Fibroblast of villous mesenchyme (primary cell): ENCODE data around the gene CPLANE1. TPM values are rescaled to one million over a fixed set of nuclear protein-coding genes. Genes with fewer than 3 reads are reported as not detected.
A peak's percentile ranks its signal among the peaks of the same experiment; 100 is the strongest.
"Not testable (repeated sequence)": the region's sequence is repeated elsewhere in the genome, so short reads cannot be mapped to it uniquely, and the experiment has no call there.

Experiments used
- DNase-seq: peaks from one replicate; pipeline ENCODE4 v3.0.0-alpha.2; 2010; ENCODE audit warnings: low read depth
- H3K4me3 ChIP-seq: 2 replicates; pipeline ENCODE4 v1.5.1; 2011; ENCODE audit warnings: low read depth, mild to moderate bottlenecking, low read length
- CTCF ChIP-seq: IDR thresholded peaks from 2 replicates; pipeline ENCODE4 v1.5.1; 2012; ENCODE audit warnings: low read depth, mild to moderate bottlenecking, low read length; ENCODE audit not compliant: insufficient read depth
- total RNA-seq: library from RNA; depleted of rRNA; stranded (reverse); fragments of >200 nt; gene quantifications from 2 replicates; pipeline ENCODE4 v1.2.3, GENCODE V29; 2012

CPLANE1 gene
- total RNA-seq, 1 donor, result 39.7 TPM

GRCh38 chr5:37111426-37112382 lies 137.5 kb downstream of the CPLANE1 start:
- DNase-seq, result peak; percentile 14
- no peak for TF ChIP-seq CTCF
- H3K4me3 ChIP-seq, result no peak overlapping the region

GRCh38 chr5:37110135-37110534 lies 139.0 kb downstream of the CPLANE1 start:
- DNase-seq, result no peak
- no peak for TF ChIP-seq CTCF

GRCh38 chr5:37109338-37109737 lies 139.8 kb downstream of the CPLANE1 start:
- DNase-seq, result no peak
- no peak for TF ChIP-seq CTCF

More at GRCh38 chr5:37110135-37110534, 139.0 kb downstream of the CPLANE1 start:
- H3K4me3 ChIP-seq, result no peak overlapping the region

GRCh38 chr5:37103302-37103701 lies 145.9 kb downstream of the CPLANE1 start:
- no peak overlapping the region for H3K4me3 ChIP-seq
- no peak for DNase-seq
- no peak for TF ChIP-seq CTCF

More at GRCh38 chr5:37109338-37109737, 139.8 kb downstream of the CPLANE1 start:
- no peak overlapping the region for H3K4me3 ChIP-seq

- not testable (repeated sequence) for H3K4me3 ChIP-seq, DNase-seq
These were observed 149.9 kb downstream of the CPLANE1 start for GRCh38 chr5:37099267-37099666.

- H3K4me3 ChIP-seq, DNase-seq: not testable (repeated sequence)
These were observed 155.4 kb downstream of the CPLANE1 start for GRCh38 chr5:37093795-37094194.

- TF ChIP-seq CTCF, result no peak
- no peak overlapping the region for H3K4me3 ChIP-seq
- DNase-seq, result peak; percentile 34
These were observed 158.4 kb downstream of the CPLANE1 start for GRCh38 chr5:37090781-37091180.
